HEK293T (cell line): ENCODE data around the gene GUCY1A2.

Experiments
- CTCF ChIA-PET: fragments of 350-600 bp; formaldehyde crosslinking; extraction: SDS; loops from one replicate; lab custom pipeline; 2021; ENCODE audit warnings: antibody characterized with exemption, inconsistent platforms; lab: Yijun Ruan, JAX
- POLR2A ChIA-PET: fragments of 350-600 bp; formaldehyde crosslinking; extraction: SDS; loops from one replicate; lab custom pipeline; 2020; ENCODE audit warnings: antibody characterized with exemption, inconsistent platforms; lab: Yijun Ruan, JAX
- DNase-seq: peaks from one replicate; pipeline ENCODE4 v3.0.0; 2012; ENCODE audit warnings: mixed read lengths; ENCODE audit errors: extremely low spot score
- ARNT ChIP-seq: fragments of 450-650 bp; IDR thresholded peaks from 2 replicates; pipeline ENCODE4 v1.6.1; 2017; ENCODE audit warnings: mild to moderate bottlenecking
- BHLHE40 ChIP-seq: fragments of 450-650 bp; IDR thresholded peaks from 2 replicates; pipeline ENCODE4 v1.6.1; 2016; ENCODE audit warnings: mild to moderate bottlenecking, moderate library complexity, borderline replicate concordance
- CTBP1 ChIP-seq: fragments of 450-650 bp; IDR thresholded peaks from 2 replicates; pipeline ENCODE4 v1.6.1; 2016; ENCODE audit warnings: borderline replicate concordance
- ELF4 ChIP-seq: fragments of 450-650 bp; IDR thresholded peaks from 2 replicates; pipeline ENCODE4 v1.6.1; 2017; ENCODE audit warnings: antibody characterized with exemption
- FOXA1 ChIP-seq: fragments of 450-650 bp; IDR thresholded peaks from 2 replicates; pipeline ENCODE4 v1.6.1; 2016; ENCODE audit warnings: mild to moderate bottlenecking
- FOXK2 ChIP-seq: fragments of 450-650 bp; IDR thresholded peaks from 2 replicates; pipeline ENCODE4 v1.6.1; 2016; ENCODE audit warnings: mild to moderate bottlenecking
- FOXM1 ChIP-seq: fragments of 450-650 bp; IDR thresholded peaks from 2 replicates; pipeline ENCODE4 v1.6.1; 2017; ENCODE audit warnings: mild to moderate bottlenecking, borderline replicate concordance
- HDGF ChIP-seq: fragments of 450-650 bp; IDR thresholded peaks from 2 replicates; pipeline ENCODE4 v1.6.1; 2017; ENCODE audit warnings: antibody characterized with exemption, borderline replicate concordance
- L3MBTL2 ChIP-seq: fragments of 450-650 bp; conservative IDR thresholded peaks from 2 replicates; pipeline ENCODE4 v1.6.1; 2016; ENCODE audit warnings: mild to moderate bottlenecking
- LEF1 ChIP-seq: fragments of 450-650 bp; IDR thresholded peaks from 2 replicates; pipeline ENCODE4 v1.6.1; 2017; ENCODE audit warnings: mild to moderate bottlenecking, borderline replicate concordance
- NFRKB ChIP-seq: fragments of 450-650 bp; IDR thresholded peaks from 2 replicates; pipeline ENCODE4 v1.6.1; 2016; ENCODE audit warnings: mild to moderate bottlenecking, moderate library complexity
- PKNOX1 ChIP-seq: fragments of 450-650 bp; IDR thresholded peaks from 2 replicates; pipeline ENCODE4 v1.6.1; 2016
- SP1 ChIP-seq: fragments of 450-650 bp; IDR thresholded peaks from 2 replicates; pipeline ENCODE4 v1.6.1; 2017
- SUZ12 ChIP-seq: fragments of 450-650 bp; IDR thresholded peaks from 2 replicates; pipeline ENCODE4 v1.6.1; 2016; ENCODE audit warnings: mild to moderate bottlenecking
- TARDBP ChIP-seq: fragments of 450-650 bp; IDR thresholded peaks from 2 replicates; pipeline ENCODE4 v1.6.1; 2016
- ZNF384 ChIP-seq: fragments of 450-650 bp; IDR thresholded peaks from 2 replicates; pipeline ENCODE4 v1.6.1; 2016

GUCY1A2 gene

GRCh38 chr11:106848526-106848925, 169.8 kb downstream of the GUCY1A2 start:
- TF ChIP-seq HDGF (no peak), SP1 (no peak), SUZ12 (no peak), ELF4 (no peak), FOXA1 (no peak), CTBP1 (no peak), ZNF384 (no peak), FOXM1 (no peak), NFRKB (no peak), FOXK2 (no peak), LEF1 (no peak), TARDBP (no peak), L3MBTL2 (no peak), PKNOX1 (no peak), ARNT (no peak), BHLHE40 (no peak)
- POLR2A ChIA-PET: no interaction called here
- CTCF ChIA-PET: no interaction called here
- DNase-seq: no peak

GRCh38 chr11:106842134-106842533, 176.1 kb downstream of the GUCY1A2 start:
- no peak for TF ChIP-seq LEF1
- no peak for TF ChIP-seq ARNT
- TF ChIP-seq BHLHE40: no peak
- TF ChIP-seq FOXA1: no peak
- no peak for TF ChIP-seq PKNOX1
- no peak for TF ChIP-seq HDGF
- no peak for TF ChIP-seq NFRKB
- no peak for TF ChIP-seq FOXK2
- no peak for TF ChIP-seq L3MBTL2
- TF ChIP-seq TARDBP: no peak
- no peak for TF ChIP-seq ZNF384
- TF ChIP-seq CTBP1: no peak
- no peak for TF ChIP-seq ELF4
- no peak for TF ChIP-seq SP1
- TF ChIP-seq FOXM1: no peak
- no peak for TF ChIP-seq SUZ12
- CTCF ChIA-PET: no interaction called here
- no peak for DNase-seq
- POLR2A ChIA-PET: no interaction called here

GRCh38 chr11:106840947-106841346, 177.3 kb downstream of the GUCY1A2 start:
- TF ChIP-seq L3MBTL2: no peak
- TF ChIP-seq HDGF: no peak
- ChIA-PET POLR2A (no interaction called here), CTCF (no interaction called here)
- DNase-seq: no peak

- ChIA-PET POLR2A (no interaction called here), CTCF (interaction anchor here (0.6 kb wide), 1 partner anchor 115 kb away, joined by 5 read pairs; no protein-coding TSS in a partner anchor)
- DNase-seq: no peak
- TF ChIP-seq FOXM1: no peak
- TF ChIP-seq NFRKB: no peak
Observed at GRCh38 chr11:106840146-106840545, 178.1 kb downstream of the GUCY1A2 start.

GRCh38 chr11:106834567-106834966, 183.7 kb downstream of the GUCY1A2 start:
- no peak for DNase-seq
- POLR2A ChIA-PET: no interaction called here
- TF ChIP-seq FOXA1 (no peak), L3MBTL2 (no peak), ELF4 (no peak), ZNF384 (no peak), ARNT (no peak), FOXM1 (no peak), HDGF (no peak), NFRKB (no peak), SUZ12 (no peak), PKNOX1 (no peak), FOXK2 (no peak)
- CTCF ChIA-PET: no interaction called here

- CTCF ChIA-PET: no interaction called here
- POLR2A ChIA-PET: no interaction called here
Observed at GRCh38 chr11:106828976-106829375, 189.3 kb downstream of the GUCY1A2 start.

More at GRCh38 chr11:106828976-106829375, 189.3 kb downstream of the GUCY1A2 start:
- TF ChIP-seq HDGF (no peak), FOXM1 (no peak), CTBP1 (no peak), PKNOX1 (no peak), SP1 (no peak), ARNT (no peak), ELF4 (no peak), FOXA1 (no peak), ZNF384 (no peak), SUZ12 (no peak), L3MBTL2 (no peak), FOXK2 (no peak), LEF1 (no peak), BHLHE40 (no peak), TARDBP (no peak), NFRKB (no peak)
- DNase-seq: no peak
